ENCODE results near the gene PCDHGB5.

Gene PCDHGB5

DNA sequence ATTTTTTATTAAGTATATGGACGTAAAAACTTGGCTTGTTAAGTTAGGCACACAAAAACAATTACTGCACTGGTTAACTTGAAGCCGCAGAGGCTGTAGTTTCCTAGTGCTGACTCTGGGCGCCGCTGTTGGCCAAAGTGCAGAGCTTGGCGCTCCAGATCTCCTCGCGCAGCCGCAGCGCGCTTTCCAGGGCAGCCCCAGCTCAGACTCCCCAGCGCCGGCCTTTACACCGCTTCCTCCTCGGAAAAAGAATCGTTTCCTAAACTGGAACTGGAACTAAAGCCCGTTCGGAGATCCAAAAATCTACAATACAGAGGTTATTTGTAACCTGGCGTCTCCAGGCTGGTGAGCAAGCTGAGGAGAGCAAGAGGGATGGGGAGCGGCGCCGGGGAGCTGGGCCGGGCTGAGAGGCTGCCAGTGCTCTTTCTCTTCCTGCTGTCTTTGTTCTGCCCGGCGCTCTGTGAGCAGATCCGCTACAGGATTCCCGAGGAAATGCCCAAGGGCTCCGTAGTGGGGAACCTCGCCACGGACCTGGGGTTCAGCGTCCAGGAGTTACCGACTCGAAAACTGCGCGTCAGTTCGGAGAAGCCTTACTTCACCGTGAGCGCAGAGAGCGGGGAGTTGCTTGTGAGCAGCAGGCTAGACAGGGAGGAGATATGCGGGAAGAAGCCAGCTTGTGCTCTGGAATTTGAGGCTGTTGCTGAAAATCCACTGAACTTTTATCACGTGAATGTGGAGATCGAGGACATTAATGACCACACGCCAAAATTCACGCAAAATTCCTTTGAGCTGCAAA, at the start of gene PCDHGB5:
TSS of gene PCDHGB5 (plus strand) at position 192 of the 796 bp plus-strand sequence. CDS start at position 373, 181 bp downstream.
- TF ChIP-seq, protein P1, sequence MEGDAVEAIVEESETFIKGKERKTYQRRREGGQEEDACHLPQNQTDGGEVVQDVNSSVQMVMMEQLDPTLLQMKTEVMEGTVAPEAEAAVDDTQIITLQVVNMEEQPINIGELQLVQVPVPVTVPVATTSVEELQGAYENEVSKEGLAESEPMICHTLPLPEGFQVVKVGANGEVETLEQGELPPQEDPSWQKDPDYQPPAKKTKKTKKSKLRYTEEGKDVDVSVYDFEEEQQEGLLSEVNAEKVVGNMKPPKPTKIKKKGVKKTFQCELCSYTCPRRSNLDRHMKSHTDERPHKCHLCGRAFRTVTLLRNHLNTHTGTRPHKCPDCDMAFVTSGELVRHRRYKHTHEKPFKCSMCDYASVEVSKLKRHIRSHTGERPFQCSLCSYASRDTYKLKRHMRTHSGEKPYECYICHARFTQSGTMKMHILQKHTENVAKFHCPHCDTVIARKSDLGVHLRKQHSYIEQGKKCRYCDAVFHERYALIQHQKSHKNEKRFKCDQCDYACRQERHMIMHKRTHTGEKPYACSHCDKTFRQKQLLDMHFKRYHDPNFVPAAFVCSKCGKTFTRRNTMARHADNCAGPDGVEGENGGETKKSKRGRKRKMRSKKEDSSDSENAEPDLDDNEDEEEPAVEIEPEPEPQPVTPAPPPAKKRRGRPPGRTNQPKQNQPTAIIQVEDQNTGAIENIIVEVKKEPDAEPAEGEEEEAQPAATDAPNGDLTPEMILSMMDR (IDR thresholded peaks at IDR 0.05; ENCODE audit: low read depth, low read length), result peak; percentile 58
- DNase-seq (ENCODE audit: low read depth), result peak; percentile 63
- H3K4me3 ChIP-seq (ENCODE audit: low read depth, low read length), result peak within 1 kb of the TSS; percentile 57

DNA sequence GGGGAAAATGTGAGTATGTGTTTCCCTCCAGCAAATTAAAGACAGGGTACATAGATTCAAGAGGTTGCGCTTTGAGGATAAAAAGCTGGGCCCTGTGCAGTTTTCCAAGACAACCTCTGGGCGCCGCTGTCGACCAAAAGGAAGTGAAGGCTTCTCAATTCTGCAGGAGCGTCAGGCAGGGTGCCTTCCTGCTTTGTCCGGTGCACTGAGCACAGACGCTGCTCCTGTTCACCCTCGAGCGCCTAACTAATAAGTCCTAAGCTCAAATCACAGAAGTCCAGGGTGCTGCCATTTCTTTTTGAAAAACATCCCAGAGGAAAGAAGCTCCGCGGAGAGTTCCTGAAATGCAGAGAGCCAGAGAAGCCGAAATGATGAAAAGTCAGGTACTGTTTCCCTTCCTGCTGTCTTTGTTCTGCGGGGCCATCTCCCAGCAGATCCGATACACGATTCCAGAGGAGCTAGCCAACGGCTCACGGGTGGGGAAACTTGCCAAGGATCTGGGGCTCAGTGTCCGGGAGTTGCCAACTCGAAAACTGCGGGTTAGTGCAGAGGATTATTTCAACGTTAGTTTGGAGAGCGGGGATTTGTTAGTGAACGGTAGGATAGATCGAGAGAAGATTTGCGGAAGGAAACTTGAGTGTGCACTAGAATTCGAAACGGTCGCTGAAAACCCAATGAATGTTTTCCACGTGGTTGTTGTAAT, 47.7 kb upstream of the PCDHGB5 start, which contains the start of gene PCDHGB1:
TSS of gene PCDHGB1 (plus strand) at position 183 of the 703 bp plus-strand sequence. CDS start at position 345, 162 bp downstream.
- DNase-seq (ENCODE audit: low read depth), result peak; percentile 81
- TF ChIP-seq, protein P1 (IDR thresholded peaks at IDR 0.05; ENCODE audit: low read depth, low read length), result peak; percentile 77
- TF ChIP-seq POLR2A (IDR thresholded peaks at IDR 0.05; ENCODE audit: extremely low read depth, insufficient read length), result no peak

DNA sequence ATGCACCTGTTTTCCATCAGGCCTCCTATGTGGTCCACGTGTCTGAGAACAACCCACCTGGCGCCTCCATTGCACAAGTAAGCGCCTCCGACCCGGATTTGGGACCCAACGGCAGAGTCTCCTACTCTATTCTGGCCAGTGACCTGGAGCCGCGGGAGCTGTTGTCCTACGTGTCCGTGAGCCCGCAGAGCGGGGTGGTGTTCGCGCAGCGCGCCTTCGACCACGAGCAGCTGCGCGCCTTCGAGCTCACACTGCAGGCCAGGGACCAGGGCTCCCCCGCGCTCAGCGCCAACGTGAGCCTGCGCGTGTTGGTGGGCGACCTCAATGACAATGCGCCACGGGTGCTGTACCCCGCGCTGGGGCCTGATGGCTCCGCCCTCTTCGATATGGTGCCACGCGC, 46.2 kb upstream of the PCDHGB5 start:
- TF ChIP-seq POLR2A (IDR thresholded peaks at IDR 0.05; ENCODE audit: extremely low read depth, insufficient read length) (no peak), MYC (IDR thresholded peaks at IDR 0.05; ENCODE audit: low read depth, low read length) (no peak)
- TF ChIP-seq, protein P1 (IDR thresholded peaks at IDR 0.05; ENCODE audit: low read depth, low read length), result no peak
- TF ChIP-seq, protein P2, sequence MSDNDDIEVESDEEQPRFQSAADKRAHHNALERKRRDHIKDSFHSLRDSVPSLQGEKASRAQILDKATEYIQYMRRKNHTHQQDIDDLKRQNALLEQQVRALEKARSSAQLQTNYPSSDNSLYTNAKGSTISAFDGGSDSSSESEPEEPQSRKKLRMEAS (IDR thresholded peaks at IDR 0.05; ENCODE audit: low read depth, low read length), result no peak
- no peak overlapping the region for H3K4me3 ChIP-seq (ENCODE audit: low read depth, low read length)
- DNase-seq (ENCODE audit: low read depth), result no peak

More for the DNA sequence above, 47.7 kb upstream of the PCDHGB5 start, which contains the start of gene PCDHGB1:
- peak within 1 kb of the TSS; percentile 58 for H3K4me3 ChIP-seq (ENCODE audit: low read depth, low read length)

DNA sequence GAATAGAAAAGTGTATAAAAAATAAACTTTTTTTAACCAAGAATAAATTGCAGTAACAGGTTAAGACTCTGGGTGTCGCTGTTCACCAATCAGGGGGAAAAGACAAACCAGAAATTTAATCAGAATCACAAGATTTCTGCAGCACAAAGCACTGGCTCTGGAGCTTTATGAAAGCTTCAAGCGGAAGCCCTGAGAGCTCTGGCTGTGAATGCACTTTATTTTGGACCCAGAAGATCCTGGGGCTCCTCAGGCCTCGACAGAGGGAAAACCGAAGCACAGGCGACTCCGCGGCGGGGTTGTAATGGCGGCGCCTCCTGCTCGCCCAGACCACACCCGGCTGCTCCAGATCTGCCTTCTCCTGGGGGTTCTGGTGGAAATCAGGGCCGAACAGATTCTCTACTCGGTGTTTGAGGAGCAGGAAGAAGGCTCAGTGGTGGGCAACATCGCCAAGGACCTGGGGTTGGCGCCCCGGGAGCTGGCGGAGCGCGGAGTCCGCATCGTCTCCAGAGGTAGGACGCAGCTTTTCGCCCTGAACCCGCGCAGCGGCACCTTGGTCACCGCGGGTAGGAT, 42.8 kb upstream of the PCDHGB5 start, which contains the start of gene PCDHGA4:
TSS of gene PCDHGA4 (plus strand) at position 122 of the 570 bp plus-strand sequence. CDS start at position 209, 87 bp downstream.
- no peak for TF ChIP-seq POLR2A (IDR thresholded peaks at IDR 0.05; ENCODE audit: extremely low read depth, insufficient read length)
- TF ChIP-seq, protein P1 (IDR thresholded peaks at IDR 0.05; ENCODE audit: low read depth, low read length), result peak; percentile 35
- peak; percentile 26 for DNase-seq (ENCODE audit: low read depth)
- H3K4me3 ChIP-seq (ENCODE audit: low read depth, low read length), result no peak within 1 kb of the TSS

DNA sequence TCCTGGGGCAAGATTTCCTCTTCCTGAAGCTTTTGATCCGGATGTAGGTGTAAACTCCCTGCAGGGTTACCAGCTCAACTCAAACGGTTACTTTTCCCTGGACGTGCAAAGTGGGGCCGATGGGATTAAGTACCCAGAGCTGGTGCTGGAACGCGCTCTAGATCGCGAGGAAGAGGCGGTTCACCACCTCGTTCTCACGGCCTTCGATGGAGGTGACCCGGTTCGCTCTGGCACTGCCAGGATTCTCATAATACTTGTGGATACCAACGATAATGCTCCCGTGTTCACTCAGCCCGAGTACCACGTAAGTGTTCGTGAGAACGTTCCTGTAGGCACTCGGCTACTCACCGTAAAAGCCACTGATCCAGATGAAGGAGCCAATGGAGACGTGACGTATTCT, 42.1 kb upstream of the PCDHGB5 start:
- TF ChIP-seq POLR2A (IDR thresholded peaks at IDR 0.05; ENCODE audit: extremely low read depth, insufficient read length) (no peak), MYC (IDR thresholded peaks at IDR 0.05; ENCODE audit: low read depth, low read length) (no peak)
- TF ChIP-seq, protein P1 (IDR thresholded peaks at IDR 0.05; ENCODE audit: low read depth, low read length), result no peak
- TF ChIP-seq, protein P2 (IDR thresholded peaks at IDR 0.05; ENCODE audit: low read depth, low read length), result no peak
- DNase-seq (ENCODE audit: low read depth), result no peak
- no peak overlapping the region for H3K4me3 ChIP-seq (ENCODE audit: low read depth, low read length)

All from NB4 (cell line).